SHP77 (cell line): Measurements from ENCODE around the gene CRX.
A peak's percentile ranks its signal among the peaks of the same experiment; 100 is the strongest.
"Not testable (repeated sequence)": the region's sequence is repeated elsewhere in the genome, so short reads cannot be mapped to it uniquely, and the experiment has no call there.

ENCODE experiments used
- DNase-seq, 2 experiments: peaks; one replicate each; lab custom pipeline; 2025; lab: John Stamatoyannopoulos, UW

The CRX gene

GRCh38 chr19:47803671-47804070 lies 18.1 kb upstream of the CRX start:
- DNase-seq = not testable (repeated sequence)

- not testable (repeated sequence) for DNase-seq
Observed at GRCh38 chr19:47804451-47804850, 17.3 kb upstream of the CRX start, which contains the start of gene TPRX1. Gene TPRX1, minus strand, starts transcription at chr19:47804551. Its CDS starts 12 bp downstream, at chr19:47804539.

DNA sequence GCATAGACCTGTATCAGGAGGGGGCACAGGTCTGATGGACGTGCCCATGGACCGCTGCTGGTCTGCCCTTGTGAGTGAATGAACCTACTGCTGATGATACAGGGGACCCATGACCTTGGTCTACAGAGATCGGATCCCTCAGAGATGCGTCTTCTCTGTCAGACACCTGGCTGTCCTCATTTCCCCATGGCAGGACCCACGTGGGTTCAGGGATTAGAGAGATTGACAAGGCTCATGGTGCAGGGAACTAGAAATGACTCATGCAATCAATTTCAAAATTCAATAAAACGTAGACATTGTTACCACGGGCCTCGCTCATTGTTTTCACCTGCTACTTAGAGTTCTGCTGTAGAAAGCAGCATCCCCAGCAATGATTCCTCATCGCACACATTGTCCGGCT lies 16.4 kb upstream of the CRX start:
- no peak for DNase-seq

DNA sequence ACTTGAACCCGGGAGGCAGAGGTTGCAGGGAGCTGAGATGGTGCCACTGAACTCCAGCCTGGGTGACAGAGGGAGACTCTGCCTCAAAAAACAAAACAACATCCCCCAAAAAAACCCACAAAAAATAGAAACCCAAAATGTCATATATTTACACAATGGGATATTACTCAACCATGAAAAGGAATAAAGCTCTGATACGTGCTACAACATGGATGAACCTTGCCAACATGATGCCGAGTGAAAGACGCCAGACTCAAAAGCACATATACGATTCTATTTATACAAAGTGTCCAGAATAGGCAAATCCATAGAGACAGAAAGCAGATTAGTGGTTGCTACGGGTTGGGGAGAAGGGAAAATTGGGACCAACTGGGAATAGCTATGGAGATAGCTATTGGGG lies 15.3 kb upstream of the CRX start:
- no peak for DNase-seq

- DNase-seq = peak; percentile 47 to 69
Observed at GRCh38 chr19:47813304-47813994, 8.3 kb upstream of the CRX start.

DNA sequence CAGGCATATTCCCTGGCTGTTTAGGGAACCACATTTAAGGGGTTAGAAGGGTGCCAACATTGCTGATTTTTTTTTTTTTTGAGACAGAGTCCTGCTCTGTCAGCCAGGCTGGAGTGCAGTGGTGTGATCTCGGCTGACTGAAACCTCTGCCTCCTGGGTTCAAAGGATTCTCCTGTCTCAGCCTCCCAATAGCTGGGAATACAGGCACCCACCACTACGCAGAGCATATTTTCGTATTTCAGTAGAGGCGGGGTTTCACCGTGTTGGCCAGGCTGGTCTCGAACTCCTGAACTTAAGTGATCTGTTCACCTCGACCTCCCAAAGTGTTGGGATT lies 7.8 kb upstream of the CRX start:
- DNase-seq = no peak

DNA sequence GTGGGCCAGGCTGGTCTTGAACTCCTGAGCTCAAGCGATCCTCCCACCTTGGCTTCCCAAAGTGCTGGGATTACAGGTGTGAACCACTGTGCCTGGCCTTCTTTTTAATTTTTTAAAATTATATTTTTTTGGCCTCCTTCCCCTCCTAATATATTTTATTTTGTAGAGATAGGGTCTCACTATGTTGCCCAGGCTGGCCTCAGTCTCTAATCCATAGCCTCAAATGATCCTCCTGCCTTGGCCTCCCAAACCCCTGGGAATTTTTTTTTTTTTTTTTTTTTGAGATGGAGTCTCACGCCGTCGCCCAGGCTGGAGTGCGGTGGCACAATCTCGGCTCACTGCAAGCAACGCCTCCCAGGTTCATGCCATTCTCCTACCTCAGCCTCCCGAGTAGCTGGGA lies 5.5 kb upstream of the CRX start:
- DNase-seq = not testable (repeated sequence)

DNA sequence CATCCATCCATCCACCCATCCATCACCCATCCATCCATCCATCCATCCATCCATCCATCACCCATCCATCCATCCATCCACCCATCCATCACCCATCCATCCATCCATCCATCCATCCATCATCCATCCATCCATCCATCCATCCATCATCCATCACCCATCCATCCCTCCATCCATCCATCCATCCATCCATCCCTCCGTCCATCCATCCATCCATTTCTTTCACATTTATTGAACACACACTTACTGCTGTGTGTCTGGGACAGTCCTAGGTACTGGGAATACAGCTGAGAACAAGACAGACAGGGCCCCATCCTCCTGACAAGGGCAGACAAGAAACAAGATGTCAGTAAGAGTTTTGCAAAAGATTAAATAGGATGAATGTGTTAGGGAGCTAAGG lies 3.5 kb upstream of the CRX start:
- not testable (repeated sequence) for DNase-seq

DNA sequence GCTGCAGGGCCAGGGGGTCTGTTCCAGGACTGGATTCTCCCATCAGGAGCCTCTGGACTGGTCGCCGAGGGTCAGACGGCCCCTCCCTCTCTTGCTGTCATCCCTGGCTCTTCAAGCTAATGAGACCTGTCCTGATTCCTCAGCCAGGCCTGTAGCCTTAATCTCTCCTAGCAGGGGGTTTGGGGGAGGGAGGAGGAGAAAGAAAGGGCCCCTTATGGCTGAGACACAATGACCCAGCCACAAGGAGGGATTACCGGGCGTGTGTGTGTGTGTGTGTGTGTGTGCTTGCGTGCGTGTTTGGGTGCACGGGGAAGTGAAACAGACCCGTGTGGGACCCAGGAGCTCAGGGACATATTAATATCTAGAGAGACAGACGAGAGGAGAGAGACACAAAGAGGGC lies 1.9 kb upstream of the CRX start:
- DNase-seq = no peak

- DNase-seq = no peak
Observed at GRCh38 chr19:47820410-47820809, 1.3 kb upstream of the CRX start.

DNA sequence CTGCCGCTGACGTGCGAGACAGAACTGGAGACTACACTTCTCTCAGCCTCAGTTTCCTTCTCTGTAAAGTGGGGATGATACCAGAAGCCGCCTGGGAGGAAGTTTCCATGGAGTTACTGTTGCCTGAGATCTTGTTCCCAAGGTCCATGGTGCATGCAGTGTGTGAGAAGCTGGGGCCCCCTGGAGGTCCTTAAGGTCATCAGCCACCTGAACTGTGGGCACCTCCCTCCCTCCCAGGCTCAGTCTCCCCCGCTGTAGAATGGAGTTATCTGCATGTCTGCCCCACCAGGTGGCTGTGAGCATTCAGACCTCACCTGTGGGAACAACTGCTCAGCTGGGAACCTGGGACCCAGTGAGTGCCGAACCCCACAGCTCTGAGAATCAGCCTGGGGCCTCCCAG lies 2.7 kb downstream of the CRX start:
- no peak for DNase-seq

- DNase-seq = no peak
Observed at GRCh38 chr19:47826800-47827199, 5.1 kb downstream of the CRX start.

- no peak for DNase-seq
Observed at GRCh38 chr19:47832723-47833122, 11.0 kb downstream of the CRX start.

DNA sequence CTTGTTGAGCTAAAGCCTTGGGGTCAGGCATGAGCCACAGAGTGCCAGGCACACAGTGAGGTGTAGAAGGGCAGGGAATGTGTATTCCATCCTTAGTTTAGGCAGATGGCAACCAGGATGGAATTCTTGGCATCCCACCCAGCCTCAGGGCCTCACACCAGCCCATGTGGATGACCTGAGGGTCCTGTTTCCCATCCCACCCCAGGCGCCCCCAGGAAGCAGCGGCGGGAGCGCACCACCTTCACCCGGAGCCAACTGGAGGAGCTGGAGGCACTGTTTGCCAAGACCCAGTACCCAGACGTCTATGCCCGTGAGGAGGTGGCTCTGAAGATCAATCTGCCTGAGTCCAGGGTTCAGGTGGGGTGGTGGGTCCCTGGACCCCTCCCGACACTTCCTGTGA lies 14.3 kb downstream of the CRX start:
- no peak for DNase-seq

- DNase-seq = no peak
Observed at GRCh38 chr19:47839411-47839810, 17.7 kb downstream of the CRX start.

- DNase-seq = no peak
Observed at GRCh38 chr19:47839913-47840312, 18.2 kb downstream of the CRX start.

DNA sequence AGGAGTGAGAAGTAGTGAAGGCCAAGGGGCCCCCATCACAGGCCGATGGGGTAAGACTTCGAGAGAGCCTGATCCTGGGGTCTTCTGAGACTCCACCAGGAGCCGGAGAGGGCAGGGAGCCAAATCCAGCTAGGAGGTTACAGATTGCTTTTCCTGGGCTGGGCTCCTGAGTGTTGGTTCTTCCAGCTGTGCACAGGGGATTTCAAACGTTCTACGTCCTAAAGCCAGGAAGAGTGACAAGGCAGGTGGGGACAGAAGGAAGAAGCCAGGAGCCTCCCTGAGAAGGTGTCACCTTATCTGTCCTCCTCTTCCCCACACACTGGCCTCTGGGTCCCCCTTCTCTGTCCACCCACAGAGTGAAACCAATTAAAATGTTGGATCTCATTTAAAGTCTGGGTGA lies 21.2 kb downstream of the CRX start:
- no peak for DNase-seq

- no peak for DNase-seq
Observed at GRCh38 chr19:47848425-47848822, 26.7 kb downstream of the CRX start.

- no peak for DNase-seq
Observed at GRCh38 chr19:47848823-47849473, 27.2 kb downstream of the CRX start.

- no peak for DNase-seq
Observed at GRCh38 chr19:47853003-47853402, 31.3 kb downstream of the CRX start.

DNA sequence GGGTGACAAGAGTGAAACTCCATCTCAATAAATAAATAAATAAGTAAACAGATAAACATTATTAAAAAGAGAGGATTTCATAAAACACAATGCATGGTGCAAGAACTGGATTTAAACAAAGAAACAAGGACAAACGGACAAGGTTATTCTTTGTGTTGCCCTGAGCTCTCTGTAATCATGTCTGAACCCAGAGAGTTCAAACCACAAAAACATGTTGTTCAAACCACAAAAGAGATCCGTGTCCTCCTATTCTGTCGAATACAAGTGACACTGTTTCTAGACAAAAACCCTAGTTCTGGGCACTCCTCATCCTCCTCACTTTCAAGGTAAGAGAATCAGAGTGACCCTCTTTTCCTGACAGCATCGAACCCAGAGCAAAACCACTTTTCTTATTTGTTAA lies 32.7 kb downstream of the CRX start:
- DNase-seq = no peak

DNA sequence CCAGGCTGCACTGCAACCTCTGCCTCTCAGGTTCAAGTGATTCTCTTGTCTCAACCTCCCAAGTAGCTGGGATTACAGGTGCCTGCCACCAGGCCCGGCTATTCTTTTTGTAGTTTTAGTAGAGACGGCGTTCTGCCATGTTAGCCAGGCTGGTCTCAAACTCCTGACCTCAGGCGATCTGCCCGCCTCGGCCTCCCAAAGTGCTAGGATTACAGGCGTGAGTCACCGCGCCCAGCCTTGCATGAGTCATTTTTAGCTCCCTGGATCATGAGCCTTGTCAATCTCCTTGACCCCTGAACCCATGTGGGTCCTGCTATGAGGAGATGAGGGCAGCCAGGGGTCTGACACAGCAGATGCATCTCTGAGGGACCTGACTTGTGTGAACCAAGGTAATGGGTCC lies 36.5 kb downstream of the CRX start:
- DNase-seq = not testable (repeated sequence)

GRCh38 chr19:47858646-47859285 lies 37.0 kb downstream of the CRX start, which contains the start of gene TPRX2:
Gene TPRX2, plus strand, starts transcription at chr19:47859235. Its CDS starts 12 bp downstream, at chr19:47859247.
- not testable (repeated sequence) for DNase-seq
